AG08395 (cell line): ENCODE data around the gene GARS1.

Experiments
- DNase-seq: peaks from one replicate; pipeline ENCODE4 v3.0.0; 2012; ENCODE audit warnings: mixed read lengths, low spot score

GARS1 gene

DNA sequence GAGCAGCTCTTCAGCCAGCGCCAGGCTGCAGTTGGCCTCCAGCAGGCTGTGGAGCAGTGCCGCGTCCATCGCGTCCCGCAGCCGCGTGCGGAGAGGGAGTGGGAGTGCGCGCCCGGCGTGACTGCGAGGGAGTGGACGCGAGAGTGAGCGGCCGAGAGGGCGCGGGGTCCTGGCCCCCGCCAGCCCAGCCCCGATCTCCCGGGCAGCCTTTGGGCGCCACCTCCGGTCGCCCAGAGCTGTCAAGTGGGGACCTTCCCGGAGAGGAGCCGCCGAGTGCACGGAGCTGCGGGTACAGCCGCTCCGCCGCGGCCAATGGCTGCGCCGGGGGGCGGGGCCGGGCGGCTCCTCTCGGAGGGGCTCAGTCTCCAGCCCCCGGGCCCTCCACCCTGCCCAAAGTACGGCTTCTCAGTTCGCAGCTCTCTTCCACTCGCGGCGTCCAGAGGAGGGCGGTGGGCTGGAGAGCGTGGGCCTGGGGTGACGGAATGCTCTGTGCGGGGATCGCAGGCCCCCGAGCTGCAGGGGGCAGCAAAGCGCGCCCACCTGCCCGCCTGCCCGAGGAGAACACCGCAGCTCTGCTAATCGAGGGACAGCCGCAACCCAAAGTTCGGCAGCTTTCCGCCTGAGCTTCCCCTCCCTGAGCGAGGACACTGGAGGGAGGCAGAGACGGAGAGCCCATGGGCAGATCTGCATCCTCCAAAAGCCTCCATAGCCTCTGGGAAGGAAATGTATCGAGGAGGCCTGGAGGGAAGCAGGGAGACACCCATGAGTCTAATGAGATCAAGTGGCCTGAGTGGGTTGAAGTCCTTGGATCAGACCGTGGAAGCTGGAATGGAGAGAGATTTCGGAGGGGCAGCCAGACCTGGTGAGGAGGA is 87.8 kb downstream of the GARS1 start, which contains the start of gene CRHR2:
Gene CRHR2 (minus strand): TSS at position 245 of the 872 bp plus-strand sequence. CDS start 176 bp downstream, at position 69.
- DNase-seq, result no peak

DNA sequence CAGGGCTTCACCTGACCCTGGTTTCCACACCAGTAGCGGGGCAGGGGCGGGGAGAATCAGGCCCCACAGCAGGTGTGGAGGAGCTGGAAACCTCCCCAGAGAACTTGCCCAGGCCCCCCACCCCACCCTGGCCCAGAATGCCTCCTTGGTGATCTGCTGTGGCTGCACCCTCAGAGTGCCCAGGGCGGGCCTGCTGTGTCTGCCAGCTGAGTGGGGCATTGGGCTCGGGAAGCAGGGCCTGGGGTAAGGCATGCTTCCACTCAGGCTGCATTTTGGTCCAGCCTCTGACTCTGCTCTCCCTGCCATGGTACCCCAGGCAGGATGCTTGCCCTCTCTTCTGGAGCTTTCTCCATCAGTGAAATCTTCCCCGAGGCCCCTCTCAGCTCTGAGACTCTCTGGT is 88.6 kb downstream of the GARS1 start:
- DNase-seq, result no peak
